K562 (cell line): ENCODE measurements around the gene RFPL4A.
"Not testable (repeated sequence)": the region's sequence is repeated elsewhere in the genome, so short reads cannot be mapped to it uniquely, and the experiment has no call there.

Experiments used
- ARNT ChIP-seq, 2 experiments: fragments of 450-650 bp; IDR thresholded peaks; 2 replicates each; pipeline ENCODE4 v1.6.1; 2016; ENCODE audit warnings: mild to moderate bottlenecking in 1 of 2
- JUNB ChIP-seq: fragments of 450-650 bp; formaldehyde crosslinking; conservative IDR thresholded peaks from 2 replicates; pipeline ENCODE4 v1.4.0; 2020; ENCODE audit warnings: mild to moderate bottlenecking
- NFE2 ChIP-seq: IDR thresholded peaks from 2 replicates; pipeline ENCODE4 v1.6.1; 2014; ENCODE audit warnings: antibody characterized with exemption, low read depth
- NR1H2 ChIP-seq: sonication (generic); formaldehyde crosslinking; IDR thresholded peaks from 2 replicates; pipeline ENCODE4 v1.4.0; 2020; ENCODE audit warnings: mild to moderate bottlenecking, missing genetic modification reagents
- NR2C1 ChIP-seq, 2 experiments: fragments of 450-650 bp; IDR thresholded peaks; 2 replicates each; pipeline ENCODE4 v1.6.1; 2017; ENCODE audit warnings: mild to moderate bottlenecking in 2 of 2, antibody characterized with exemption in 1 of 2, inconsistent platforms in 1 of 2, missing compliant biosample characterization in 1 of 2, missing genetic modification characterization in 1 of 2
- PURB ChIP-seq: sonication (generic); formaldehyde crosslinking; IDR thresholded peaks from 2 replicates; pipeline ENCODE4 v1.9.0; 2021; ENCODE audit warnings: low read depth, mild to moderate bottlenecking, missing genetic modification reagents
- TF ChIP-seq, protein P1 (sequence below): sonication (generic); formaldehyde crosslinking; IDR thresholded peaks from 2 replicates; pipeline ENCODE4 v1.9.0; 2022; ENCODE audit warnings: mild to moderate bottlenecking, missing genetic modification reagents
- TF ChIP-seq, protein P2 (sequence below), 3 experiments: IDR thresholded peaks in 2 of 3; conservative IDR thresholded peaks in 1 of 3; 2 replicates each; pipeline ENCODE4 v1.5.1; 2011 to 2012; ENCODE audit warnings: low read length in 3 of 3, mild to moderate bottlenecking in 3 of 3, control low read depth in 2 of 3, improper control_type of control experiment in 1 of 3, inconsistent platforms in 1 of 3, low read depth in 1 of 3, mixed read lengths in 1 of 3, moderate library complexity in 1 of 3; ENCODE audit not compliant: insufficient read depth in 2 of 3

DNA sequence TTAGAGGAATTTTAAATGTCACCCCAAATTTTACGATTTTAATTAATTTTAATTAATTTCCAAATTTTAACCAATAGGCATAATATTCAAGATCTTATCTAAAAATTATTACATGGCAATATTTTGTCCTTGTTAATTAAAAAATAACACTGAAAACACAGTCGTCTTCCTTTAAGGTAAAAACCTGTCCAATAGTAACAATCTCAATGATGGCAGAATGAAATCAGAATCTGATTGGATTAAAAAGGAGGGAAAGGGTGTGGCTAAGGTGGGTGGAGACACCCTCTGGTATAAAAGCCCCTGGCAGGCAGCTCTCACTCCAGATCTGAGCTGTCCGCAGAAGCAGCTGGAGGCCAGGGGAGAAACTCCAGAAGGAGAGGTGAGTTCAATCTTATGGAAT is at the start of gene RFPL4A:
- not testable (repeated sequence) for TF ChIP-seq NR2C1 (IDR thresholded peaks at IDR 0.05); NR2C1 (tag; IDR thresholded peaks at IDR 0.05); NFE2; NR1H2 (CRISPR knock-in tag); JUNB (CRISPR knock-in tag); PURB (CRISPR knock-in tag); ARNT (IDR thresholded peaks at IDR 0.05)
- TF ChIP-seq, protein P1, sequence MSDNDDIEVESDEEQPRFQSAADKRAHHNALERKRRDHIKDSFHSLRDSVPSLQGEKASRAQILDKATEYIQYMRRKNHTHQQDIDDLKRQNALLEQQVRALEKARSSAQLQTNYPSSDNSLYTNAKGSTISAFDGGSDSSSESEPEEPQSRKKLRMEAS (CRISPR knock-in tag), result not testable (repeated sequence)
- TF ChIP-seq, protein P2, sequence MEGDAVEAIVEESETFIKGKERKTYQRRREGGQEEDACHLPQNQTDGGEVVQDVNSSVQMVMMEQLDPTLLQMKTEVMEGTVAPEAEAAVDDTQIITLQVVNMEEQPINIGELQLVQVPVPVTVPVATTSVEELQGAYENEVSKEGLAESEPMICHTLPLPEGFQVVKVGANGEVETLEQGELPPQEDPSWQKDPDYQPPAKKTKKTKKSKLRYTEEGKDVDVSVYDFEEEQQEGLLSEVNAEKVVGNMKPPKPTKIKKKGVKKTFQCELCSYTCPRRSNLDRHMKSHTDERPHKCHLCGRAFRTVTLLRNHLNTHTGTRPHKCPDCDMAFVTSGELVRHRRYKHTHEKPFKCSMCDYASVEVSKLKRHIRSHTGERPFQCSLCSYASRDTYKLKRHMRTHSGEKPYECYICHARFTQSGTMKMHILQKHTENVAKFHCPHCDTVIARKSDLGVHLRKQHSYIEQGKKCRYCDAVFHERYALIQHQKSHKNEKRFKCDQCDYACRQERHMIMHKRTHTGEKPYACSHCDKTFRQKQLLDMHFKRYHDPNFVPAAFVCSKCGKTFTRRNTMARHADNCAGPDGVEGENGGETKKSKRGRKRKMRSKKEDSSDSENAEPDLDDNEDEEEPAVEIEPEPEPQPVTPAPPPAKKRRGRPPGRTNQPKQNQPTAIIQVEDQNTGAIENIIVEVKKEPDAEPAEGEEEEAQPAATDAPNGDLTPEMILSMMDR (IDR thresholded peaks at IDR 0.05 in 2 of 3, conservative IDR thresholded peaks at IDR 0.05 in 1 of 3; ENCODE audit: insufficient read depth in 2 of 3, low read depth in 1 of 3, low read length in 3 of 3), result not testable (repeated sequence)
